Transverse colon (tissue), 3 donors: Measurements from ENCODE around the gene RAB38.

ENCODE experiments used
- EP300 ChIP-seq: sonication (generic); formaldehyde crosslinking; IDR thresholded peaks from one replicate; pipeline ENCODE4 v1.6.1; 2017; ENCODE audit warnings: antibody characterized with exemption, low read depth
- TF ChIP-seq, protein P1 (sequence below), 5 experiments: fragments of 200-600 bp in 3 of 5; fragments of 450-650 bp in 2 of 5; sonication (generic) in 3 of 5; IDR thresholded peaks; 1 replicate in 2 of 5; 2 replicates in 3 of 5; pipeline ENCODE4 v1.5.1; 2016 to 2017; ENCODE audit warnings: antibody characterized with exemption in 5 of 5, inconsistent platforms in 3 of 5, mild to moderate bottlenecking in 2 of 5, moderate library complexity in 1 of 5

- TF ChIP-seq, protein P1, sequence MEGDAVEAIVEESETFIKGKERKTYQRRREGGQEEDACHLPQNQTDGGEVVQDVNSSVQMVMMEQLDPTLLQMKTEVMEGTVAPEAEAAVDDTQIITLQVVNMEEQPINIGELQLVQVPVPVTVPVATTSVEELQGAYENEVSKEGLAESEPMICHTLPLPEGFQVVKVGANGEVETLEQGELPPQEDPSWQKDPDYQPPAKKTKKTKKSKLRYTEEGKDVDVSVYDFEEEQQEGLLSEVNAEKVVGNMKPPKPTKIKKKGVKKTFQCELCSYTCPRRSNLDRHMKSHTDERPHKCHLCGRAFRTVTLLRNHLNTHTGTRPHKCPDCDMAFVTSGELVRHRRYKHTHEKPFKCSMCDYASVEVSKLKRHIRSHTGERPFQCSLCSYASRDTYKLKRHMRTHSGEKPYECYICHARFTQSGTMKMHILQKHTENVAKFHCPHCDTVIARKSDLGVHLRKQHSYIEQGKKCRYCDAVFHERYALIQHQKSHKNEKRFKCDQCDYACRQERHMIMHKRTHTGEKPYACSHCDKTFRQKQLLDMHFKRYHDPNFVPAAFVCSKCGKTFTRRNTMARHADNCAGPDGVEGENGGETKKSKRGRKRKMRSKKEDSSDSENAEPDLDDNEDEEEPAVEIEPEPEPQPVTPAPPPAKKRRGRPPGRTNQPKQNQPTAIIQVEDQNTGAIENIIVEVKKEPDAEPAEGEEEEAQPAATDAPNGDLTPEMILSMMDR (IDR thresholded peaks at IDR 0.05), result no peak
- no peak for TF ChIP-seq EP300
Measured at GRCh38 chr11:88164320-88164719, 10.9 kb downstream of the RAB38 start.
